OCI-M2 (cell line): ENCODE measurements around the gene FOXJ1.
"Not testable (repeated sequence)": the region's sequence is repeated elsewhere in the genome, so short reads cannot be mapped to it uniquely, and the experiment has no call there.

Experiments
- DNase-seq: peaks from one replicate; lab custom pipeline; 2025; ENCODE audit not compliant: unreplicated experiment; lab: John Stamatoyannopoulos, UW

FOXJ1 gene, protein sequence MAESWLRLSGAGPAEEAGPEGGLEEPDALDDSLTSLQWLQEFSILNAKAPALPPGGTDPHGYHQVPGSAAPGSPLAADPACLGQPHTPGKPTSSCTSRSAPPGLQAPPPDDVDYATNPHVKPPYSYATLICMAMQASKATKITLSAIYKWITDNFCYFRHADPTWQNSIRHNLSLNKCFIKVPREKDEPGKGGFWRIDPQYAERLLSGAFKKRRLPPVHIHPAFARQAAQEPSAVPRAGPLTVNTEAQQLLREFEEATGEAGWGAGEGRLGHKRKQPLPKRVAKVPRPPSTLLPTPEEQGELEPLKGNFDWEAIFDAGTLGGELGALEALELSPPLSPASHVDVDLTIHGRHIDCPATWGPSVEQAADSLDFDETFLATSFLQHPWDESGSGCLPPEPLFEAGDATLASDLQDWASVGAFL

DNA sequence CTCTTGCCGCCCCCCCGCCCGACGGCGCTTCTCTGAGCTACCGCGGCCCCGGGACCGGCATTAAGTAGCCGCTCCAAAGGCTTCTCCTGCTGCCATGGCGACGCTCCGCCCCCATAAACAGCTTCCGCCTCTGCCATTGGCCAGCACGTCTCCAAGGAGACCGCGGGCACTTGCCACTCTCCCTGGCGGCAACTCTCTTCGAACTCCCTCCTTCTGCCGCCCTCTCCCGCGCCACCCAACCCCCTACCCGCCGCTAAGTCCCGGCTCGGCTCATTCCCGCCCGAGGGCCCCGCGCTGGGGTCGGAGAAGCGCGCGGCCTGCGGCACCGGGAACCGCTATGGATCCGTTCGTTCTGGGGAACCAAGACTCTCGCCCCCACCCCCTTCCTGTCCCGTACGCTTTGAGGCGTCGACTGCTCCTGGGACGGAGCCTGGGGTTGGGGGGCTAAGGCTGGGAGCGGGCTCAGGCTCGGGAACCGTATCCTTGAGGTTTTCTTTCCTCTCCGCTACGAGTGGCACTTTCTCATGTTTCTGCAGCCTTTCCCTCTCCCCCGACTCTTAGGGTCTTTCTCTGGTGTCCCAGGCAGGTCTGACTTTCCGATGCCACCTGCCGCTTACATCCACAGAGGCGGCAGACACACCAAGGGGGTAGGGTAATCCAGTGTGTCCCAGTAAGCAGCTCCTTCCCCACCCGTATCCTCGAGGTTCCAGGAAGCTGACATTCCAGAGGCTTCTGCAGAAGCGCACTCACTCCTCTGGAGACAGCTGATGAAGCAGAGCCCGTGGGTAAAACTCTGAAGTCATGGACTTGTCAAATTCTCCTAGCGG lies at the start of gene FOXJ1:
FOXJ1 (minus strand) TSS at position 34 of the 827 bp plus-strand sequence. CDS start 850 bp downstream, outside the sequence.
- DNase-seq = no peak

DNA sequence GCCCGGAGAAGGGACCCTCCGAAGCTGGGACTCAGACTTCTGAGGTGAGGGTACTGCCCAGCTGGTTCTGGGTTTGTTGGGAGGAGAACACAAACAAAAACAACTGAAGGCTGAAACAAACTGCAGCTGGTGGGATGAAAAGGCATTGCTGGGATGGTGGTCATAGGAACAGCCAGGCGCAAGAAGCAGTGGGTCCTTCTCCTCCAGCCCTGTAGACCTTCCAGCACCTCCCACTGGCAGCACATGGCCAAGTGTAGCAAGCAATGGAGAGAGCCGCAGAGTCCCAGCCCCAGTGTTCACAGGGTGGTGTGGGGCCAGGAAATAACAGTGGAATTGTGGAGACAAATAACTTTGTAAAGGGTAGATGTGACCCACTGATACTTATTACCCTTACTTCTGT lies 48.7 kb upstream of the FOXJ1 start:
- DNase-seq = no peak

GRCh38 chr17:76189247-76189646 lies 48.2 kb upstream of the FOXJ1 start:
- no peak for DNase-seq

- no peak for DNase-seq
Measured at GRCh38 chr17:76188213-76189016, 47.4 kb upstream of the FOXJ1 start.

DNA sequence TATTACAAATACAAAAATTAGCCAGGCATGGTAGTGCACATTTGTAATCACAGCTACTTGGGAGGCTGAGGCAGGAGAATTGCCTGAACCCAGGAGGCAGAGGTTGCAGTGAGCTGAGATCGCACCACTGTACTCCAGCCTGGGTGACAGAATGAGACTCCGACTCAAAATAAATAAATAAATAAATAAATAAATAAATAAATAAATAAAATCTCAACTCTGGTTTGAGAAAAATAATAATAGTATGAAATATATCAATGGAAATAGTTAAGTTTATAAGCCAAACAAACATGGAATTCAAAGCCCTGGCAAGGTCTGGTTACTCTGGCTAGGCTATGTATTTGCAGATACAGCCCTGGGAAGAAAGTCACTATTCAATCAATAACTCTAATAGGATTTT lies 45.7 kb upstream of the FOXJ1 start:
- not testable (repeated sequence) for DNase-seq

DNA sequence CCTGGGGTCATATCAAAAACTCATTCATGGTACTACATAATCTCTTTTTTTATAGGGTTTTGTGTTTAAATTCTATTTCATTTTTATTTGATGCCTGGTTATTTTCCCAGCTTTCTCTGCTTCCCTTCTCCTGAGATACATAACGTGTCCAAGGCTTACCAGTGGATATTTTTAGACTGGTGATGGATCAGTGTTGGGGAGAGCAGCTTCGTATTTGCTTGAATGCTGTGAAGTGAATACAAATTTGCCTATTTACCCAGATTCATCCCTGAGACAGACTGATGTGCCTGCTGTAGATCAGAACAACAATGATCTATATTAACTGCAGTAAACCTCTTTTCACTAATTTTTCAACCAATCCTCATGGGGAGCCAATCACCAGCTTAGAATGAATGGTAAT lies 43.2 kb upstream of the FOXJ1 start:
- DNase-seq = no peak

GRCh38 chr17:76182016-76182764 lies 41.1 kb upstream of the FOXJ1 start:
- DNase-seq = peak; percentile 51

- no peak for DNase-seq
Measured at GRCh38 chr17:76179496-76180467, 38.7 kb upstream of the FOXJ1 start.

DNA sequence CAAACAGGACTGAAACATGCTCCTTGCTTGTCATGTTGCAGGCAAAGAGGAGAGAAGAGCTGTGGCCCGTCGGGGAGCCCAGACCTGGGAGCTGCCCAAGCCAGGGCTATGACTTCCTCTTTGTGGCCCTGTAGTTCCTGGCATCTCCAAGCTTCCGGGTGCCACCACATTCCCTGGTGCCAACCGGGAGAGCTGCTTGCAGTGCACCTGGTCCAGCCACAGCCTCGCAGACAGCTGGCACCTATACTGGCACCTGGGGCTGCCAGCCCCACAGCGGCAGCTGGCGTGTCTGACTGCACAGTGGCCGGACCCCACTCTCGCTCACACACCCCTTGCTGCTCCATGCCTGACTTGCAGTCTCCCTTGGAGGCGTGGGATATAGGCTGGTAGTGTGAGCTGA lies 37.1 kb upstream of the FOXJ1 start:
- no peak for DNase-seq

- DNase-seq = no peak
Measured at GRCh38 chr17:76176701-76177574, 35.9 kb upstream of the FOXJ1 start.

DNA sequence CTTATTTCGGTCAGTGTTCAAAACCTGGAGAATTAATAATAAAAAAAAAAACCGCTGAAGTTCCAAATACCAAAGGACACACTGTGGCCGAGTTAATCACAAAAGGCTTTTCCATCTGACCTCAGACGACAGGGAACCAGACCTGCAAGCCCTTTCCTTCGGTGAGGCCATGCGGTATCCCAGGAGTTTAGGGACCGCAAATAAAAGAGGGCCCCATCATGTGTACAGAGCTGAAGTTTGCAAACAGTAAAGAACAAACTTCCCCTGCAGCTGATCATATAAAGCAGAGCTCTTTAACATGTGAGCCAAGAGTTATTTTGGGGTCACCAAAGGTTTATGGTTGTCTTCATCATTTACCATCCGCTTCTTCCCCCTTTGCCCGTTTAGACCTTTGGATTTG lies 33.0 kb upstream of the FOXJ1 start:
- no peak for DNase-seq

DNA sequence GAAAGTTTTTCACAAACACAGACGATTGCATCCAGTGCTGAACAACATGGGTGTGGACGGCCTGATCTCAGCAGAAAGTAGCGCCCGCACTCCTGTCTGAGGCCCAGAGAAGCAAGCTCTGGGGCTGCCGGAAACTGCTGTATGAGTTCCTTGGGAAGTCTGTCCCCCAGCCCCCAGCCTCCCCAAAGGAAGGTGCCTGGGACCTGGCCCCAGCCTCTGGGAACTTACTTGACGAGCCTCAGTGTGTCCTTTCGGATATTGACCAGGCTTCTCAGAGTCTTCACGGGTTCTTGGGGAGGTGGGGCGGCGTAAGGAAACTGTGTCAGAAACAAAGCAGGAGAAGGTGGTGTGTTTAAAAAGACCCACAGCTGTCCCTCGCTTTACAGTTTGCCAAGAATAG lies 32.4 kb upstream of the FOXJ1 start:
- DNase-seq = no peak

- DNase-seq = no peak
Measured at GRCh38 chr17:76171706-76172105, 30.7 kb upstream of the FOXJ1 start.

GRCh38 chr17:76170114-76170513 lies 29.1 kb upstream of the FOXJ1 start:
- no peak for DNase-seq

DNA sequence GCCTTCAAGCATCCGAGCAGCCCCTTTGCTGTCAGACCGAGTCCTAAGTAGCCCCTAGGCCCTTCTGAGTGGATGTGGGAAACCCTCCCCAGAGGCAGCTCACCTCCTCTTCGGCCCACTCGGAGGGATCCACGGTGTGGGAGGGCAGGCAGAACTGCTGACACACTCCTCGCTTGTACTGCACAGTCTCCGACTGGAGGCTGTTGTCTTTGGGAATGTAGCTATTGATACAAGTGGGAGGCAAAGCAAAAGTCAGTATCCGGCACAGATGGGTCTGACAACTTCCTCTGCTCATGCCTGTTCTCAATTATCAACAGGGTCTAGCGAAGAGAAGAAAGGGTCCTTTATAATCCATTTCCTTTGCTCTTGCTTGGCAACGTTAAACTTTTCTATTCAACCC lies 25.9 kb upstream of the FOXJ1 start:
- no peak for DNase-seq

DNA sequence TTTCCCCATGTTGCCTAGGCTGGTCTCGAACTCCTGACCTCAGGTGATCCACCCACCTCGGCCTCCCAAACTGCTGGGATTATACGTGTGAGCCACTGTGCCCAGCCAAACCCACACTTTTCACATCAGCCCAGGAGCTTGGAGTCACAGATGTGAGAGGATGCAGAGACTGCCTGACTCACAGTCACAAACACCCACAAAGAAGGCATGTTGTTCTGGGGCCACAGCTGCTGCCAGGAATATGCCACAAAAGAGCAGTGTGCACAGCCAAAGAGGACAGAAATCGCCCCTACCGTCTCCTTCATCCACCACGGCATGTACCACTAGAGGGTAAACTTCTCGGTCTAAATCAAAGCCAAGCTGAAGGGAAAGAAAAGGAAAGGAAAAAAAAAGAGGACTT lies 25.1 kb upstream of the FOXJ1 start:
- DNase-seq = no peak

- no peak for DNase-seq
Measured at GRCh38 chr17:76164331-76164730, 23.3 kb upstream of the FOXJ1 start.

GRCh38 chr17:76163919-76164318 lies 22.9 kb upstream of the FOXJ1 start:
- no peak for DNase-seq
